Endothelial cell (in vitro differentiated cells): ENCODE results near the gene RTRAF. TPM values are rescaled to one million over a fixed set of nuclear protein-coding genes. Genes with fewer than 3 reads are reported as not detected.

Source experiments
- DNase-seq: peaks from one replicate; pipeline ENCODE4 v3.0.0; 2021; ENCODE audit warnings: low spot score
- H3K27ac Mint-ChIP-seq: one replicate; pipeline ENCODE4 v1.8.0; 2021; ENCODE audit warnings: mixed read lengths, inconsistent platforms; ENCODE audit not compliant: unreplicated experiment
- H3K27me3 Mint-ChIP-seq: one replicate; pipeline ENCODE4 v1.8.0; 2021; ENCODE audit warnings: mild to moderate bottlenecking, moderate library complexity, mixed read lengths, inconsistent platforms; ENCODE audit not compliant: unreplicated experiment
- H3K36me3 Mint-ChIP-seq: one replicate; pipeline ENCODE4 v1.8.0; 2021; ENCODE audit warnings: mild to moderate bottlenecking, low read depth, mixed read lengths, inconsistent platforms; ENCODE audit not compliant: unreplicated experiment
- H3K4me1 Mint-ChIP-seq: one replicate; pipeline ENCODE4 v1.8.0; 2021; ENCODE audit warnings: mild to moderate bottlenecking, mixed read lengths, inconsistent platforms; ENCODE audit not compliant: unreplicated experiment
- H3K4me3 Mint-ChIP-seq: one replicate; pipeline ENCODE4 v1.8.0; 2021; ENCODE audit warnings: mild to moderate bottlenecking, mixed read lengths, inconsistent platforms; ENCODE audit not compliant: unreplicated experiment
- H3K9me3 Mint-ChIP-seq: one replicate; pipeline ENCODE4 v1.8.0; 2021; ENCODE audit warnings: mixed read lengths, inconsistent platforms; ENCODE audit not compliant: unreplicated experiment
- CTCF ChIP-seq: fragments of 200-600 bp; sonication (generic); IDR thresholded peaks from one replicate; pipeline ENCODE4 v1.5.0; 2021; ENCODE audit warnings: antibody characterized with exemption; ENCODE audit not compliant: unreplicated experiment
- total RNA-seq: library from RNA; stranded (reverse); fragmentation: NEBNext Ultra II Directional; extraction: Animal tissue kit (Norgen Biotek cat#: 25700); gene quantifications from one replicate; pipeline ENCODE4 v1.2.1, GENCODE V29; 2021; ENCODE audit not compliant: unreplicated experiment

The RTRAF gene
- total RNA-seq, 1 donor from 2014 or later: 260 TPM

- Mint-ChIP-seq H3K27me3 (no peaks in the 10 kb centered on the region), H3K4me3 (no peak overlapping the region), H3K27ac (no peak overlapping the region), H3K36me3 (peaks cover 8% of the 10 kb centered on the region), H3K9me3 (no peaks in the 10 kb centered on the region), H3K4me1 (peaks cover 27% of the 10 kb centered on the region)
- no peak for TF ChIP-seq CTCF
- no peak for DNase-seq
These were observed 43.8 kb downstream of the RTRAF start for GRCh38 chr14:52033101-52033642.

- H3K4me3 Mint-ChIP-seq: no peak overlapping the region
- H3K9me3 Mint-ChIP-seq: no peaks in the 10 kb centered on the region
- H3K4me1 Mint-ChIP-seq: peaks cover 3% of the 10 kb centered on the region
- peaks cover 12% of the 10 kb centered on the region for H3K36me3 Mint-ChIP-seq
- H3K27me3 Mint-ChIP-seq: peaks cover 5% of the 10 kb centered on the region
- TF ChIP-seq CTCF: no peak
- DNase-seq: no peak
- H3K27ac Mint-ChIP-seq: no peak overlapping the region
These were observed 49.9 kb downstream of the RTRAF start for GRCh38 chr14:52039124-52039815.

- Mint-ChIP-seq H3K4me3 (no peak overlapping the region), H3K27ac (no peak overlapping the region), H3K4me1 (peaks cover 3% of the 10 kb centered on the region), H3K36me3 (peaks cover 9% of the 10 kb centered on the region), H3K9me3 (no peaks in the 10 kb centered on the region), H3K27me3 (peaks cover 5% of the 10 kb centered on the region)
- DNase-seq: no peak
- no peak for TF ChIP-seq CTCF
These were observed 51.3 kb downstream of the RTRAF start for GRCh38 chr14:52040598-52040997.

- peaks cover 7% of the 10 kb centered on the region for H3K27me3 Mint-ChIP-seq
- DNase-seq: no peak
- H3K9me3 Mint-ChIP-seq: no peaks in the 10 kb centered on the region
These were observed 53.3 kb downstream of the RTRAF start for GRCh38 chr14:52042371-52043289.

More at GRCh38 chr14:52042371-52043289, 53.3 kb downstream of the RTRAF start:
- H3K4me1 Mint-ChIP-seq: peaks cover 3% of the 10 kb centered on the region
- no peak overlapping the region for H3K4me3 Mint-ChIP-seq
- H3K27ac Mint-ChIP-seq: no peak overlapping the region
- TF ChIP-seq CTCF: no peak
- peaks cover 9% of the 10 kb centered on the region for H3K36me3 Mint-ChIP-seq
